Measurements from ENCODE around the gene GPR108.
"Not testable (repeated sequence)": the region's sequence is repeated elsewhere in the genome, so short reads cannot be mapped to it uniquely, and the experiment has no call there.

The GPR108 gene

GRCh38 chr19:6760606-6761005, 23.2 kb upstream of the GPR108 start:
- DNase-seq, result no peak

- no peak for DNase-seq
Measured at GRCh38 chr19:6754653-6755463, 17.5 kb upstream of the GPR108 start.

- DNase-seq, result no peak
Measured at GRCh38 chr19:6754136-6754535, 16.8 kb upstream of the GPR108 start.

GRCh38 chr19:6753178-6754031, 16.0 kb upstream of the GPR108 start:
- DNase-seq, result peak; percentile 44

- DNase-seq, result no peak
Measured at GRCh38 chr19:6752256-6753177, 15.1 kb upstream of the GPR108 start.

GRCh38 chr19:6751189-6751588, 13.8 kb upstream of the GPR108 start:
- DNase-seq, result no peak

- no peak for DNase-seq
Measured at GRCh38 chr19:6750062-6750461, 12.7 kb upstream of the GPR108 start.

GRCh38 chr19:6748543-6748942, 11.2 kb upstream of the GPR108 start:
- not testable (repeated sequence) for DNase-seq

GRCh38 chr19:6745965-6746364, 8.6 kb upstream of the GPR108 start:
- DNase-seq, result no peak

GRCh38 chr19:6744381-6745301, 7.3 kb upstream of the GPR108 start:
- peak; percentile 82 for DNase-seq

- no peak for DNase-seq
Measured at GRCh38 chr19:6743714-6744380, 6.5 kb upstream of the GPR108 start.

GRCh38 chr19:6743066-6743465, 5.7 kb upstream of the GPR108 start:
- DNase-seq, result no peak

GRCh38 chr19:6740589-6741343, 3.4 kb upstream of the GPR108 start:
- peak; percentile 28 for DNase-seq

GRCh38 chr19:6739883-6740588, 2.7 kb upstream of the GPR108 start:
- no peak for DNase-seq

- DNase-seq, result peak; percentile 84
Measured at GRCh38 chr19:6739390-6739882, 2.1 kb upstream of the GPR108 start, which contains the start of gene TRIP10. TSS of gene TRIP10 (plus strand) at chr19:6739680. CDS start at chr19:6739762, 82 bp downstream.

GRCh38 chr19:6738787-6739389, 1.5 kb upstream of the GPR108 start:
- no peak for DNase-seq

GRCh38 chr19:6737873-6738786, 750 bp upstream of the GPR108 start:
- DNase-seq, result peak; percentile 87

- no peak for DNase-seq
Measured at GRCh38 chr19:6736917-6737283, 480 bp downstream of the GPR108 start.
